ENCODE results near the gene PLRG1.

Gene PLRG1

GRCh38 chr4:154491341-154492271 lies 58.6 kb downstream of the PLRG1 start, which contains the start of gene DCHS2:
Gene DCHS2, minus strand, starts transcription at chr4:154491799. Its CDS starts 444 bp downstream, at chr4:154491355.
- no peak within 1 kb of the TSS for H3K4me3 ChIP-seq (ENCODE audit: low read depth, low read length)
- TF ChIP-seq CTCF (IDR thresholded peaks at IDR 0.05; ENCODE audit: low read depth, low read length, missing control alignments): no peak
- no peak for DNase-seq (ENCODE audit: low read depth)

GRCh38 chr4:154490583-154491340 lies 59.4 kb downstream of the PLRG1 start:
- no peak for TF ChIP-seq CTCF (IDR thresholded peaks at IDR 0.05; ENCODE audit: low read depth, low read length, missing control alignments)
- no peak overlapping the region for H3K4me3 ChIP-seq (ENCODE audit: low read depth, low read length)
- no peak for DNase-seq (ENCODE audit: low read depth)

- H3K4me3 ChIP-seq (ENCODE audit: low read depth, low read length): no peak overlapping the region
- TF ChIP-seq CTCF (IDR thresholded peaks at IDR 0.05; ENCODE audit: low read depth, low read length, missing control alignments): no peak
- DNase-seq (ENCODE audit: low read depth): no peak
Measured at GRCh38 chr4:154490234-154490582, 60.0 kb downstream of the PLRG1 start.

- TF ChIP-seq CTCF (IDR thresholded peaks at IDR 0.05; ENCODE audit: low read depth, low read length, missing control alignments): no peak
- DNase-seq (ENCODE audit: low read depth): no peak
- no peak overlapping the region for H3K4me3 ChIP-seq (ENCODE audit: low read depth, low read length)
Measured at GRCh38 chr4:154489558-154490233, 60.5 kb downstream of the PLRG1 start.

- H3K4me3 ChIP-seq (ENCODE audit: low read depth, low read length): no peak overlapping the region
- no peak for TF ChIP-seq CTCF (IDR thresholded peaks at IDR 0.05; ENCODE audit: low read depth, low read length, missing control alignments)
- no peak for DNase-seq (ENCODE audit: low read depth)
Measured at GRCh38 chr4:154487145-154487544, 63.1 kb downstream of the PLRG1 start.

- no peak for TF ChIP-seq CTCF (IDR thresholded peaks at IDR 0.05; ENCODE audit: low read depth, low read length, missing control alignments)
- DNase-seq (ENCODE audit: low read depth): no peak
- H3K4me3 ChIP-seq (ENCODE audit: low read depth, low read length): no peak overlapping the region
Measured at GRCh38 chr4:154485127-154485773, 65.0 kb downstream of the PLRG1 start.
